KMS-11 (cell line): ENCODE data around the gene TRERF1.

Experiments used
- H2AFZ ChIP-seq: fragments of 200-600 bp; sonication (generic); 2 replicates; pipeline ENCODE4 v1.6.1; 2016; ENCODE audit warnings: antibody characterized with exemption, mixed run types, low read depth
- H3K27ac ChIP-seq: fragments of 200-600 bp; sonication (generic); 2 replicates; pipeline ENCODE4 v1.6.1; 2016; ENCODE audit warnings: mild to moderate bottlenecking, mixed run types
- H3K27me3 ChIP-seq: fragments of 200-600 bp; sonication (generic); 2 replicates; pipeline ENCODE4 v1.6.1; 2017; ENCODE audit warnings: mild to moderate bottlenecking, low read depth, mixed run types, moderate library complexity; ENCODE audit not compliant: insufficient read depth
- H3K36me3 ChIP-seq: fragments of 200-600 bp; sonication (generic); 2 replicates; pipeline ENCODE4 v1.6.1; 2017; ENCODE audit warnings: mild to moderate bottlenecking, mixed run types; ENCODE audit not compliant: insufficient read depth
- H3K4me1 ChIP-seq: fragments of 200-600 bp; sonication (generic); 2 replicates; pipeline ENCODE4 v1.6.1; 2016; ENCODE audit warnings: mild to moderate bottlenecking, low read depth, mixed run types; ENCODE audit not compliant: poor library complexity, severe bottlenecking
- H3K4me2 ChIP-seq: fragments of 200-600 bp; sonication (generic); 2 replicates; pipeline ENCODE4 v1.7.0; 2016; ENCODE audit warnings: mild to moderate bottlenecking, mixed run types
- H3K4me3 ChIP-seq: fragments of 200-600 bp; sonication (generic); IDR thresholded peaks from 2 replicates; pipeline ENCODE4 v1.6.1; 2017; ENCODE audit warnings: low read depth, low read length, mixed read lengths; ENCODE audit not compliant: insufficient read depth
- H3K79me2 ChIP-seq: fragments of 200-600 bp; sonication (generic); 2 replicates; pipeline ENCODE4 v1.6.1; 2016; ENCODE audit warnings: low read depth, mixed run types; ENCODE audit not compliant: insufficient read depth
- H3K9ac ChIP-seq: fragments of 200-600 bp; sonication (generic); 2 replicates; pipeline ENCODE4 v1.6.1; 2016; ENCODE audit warnings: mild to moderate bottlenecking, mixed run types
- H4K20me1 ChIP-seq: fragments of 200-600 bp; sonication (generic); 2 replicates; pipeline ENCODE4 v1.6.1; 2016; ENCODE audit warnings: mild to moderate bottlenecking, mixed run types; ENCODE audit not compliant: insufficient read depth
- TF ChIP-seq, protein P1 (sequence below): fragments of 200-600 bp; sonication (generic); conservative IDR thresholded peaks from 2 replicates; pipeline ENCODE4 v1.6.1; 2017; ENCODE audit warnings: low read depth, mild to moderate bottlenecking, antibody characterized with exemption, low read length, moderate library complexity, mixed read lengths

TRERF1 gene

DNA sequence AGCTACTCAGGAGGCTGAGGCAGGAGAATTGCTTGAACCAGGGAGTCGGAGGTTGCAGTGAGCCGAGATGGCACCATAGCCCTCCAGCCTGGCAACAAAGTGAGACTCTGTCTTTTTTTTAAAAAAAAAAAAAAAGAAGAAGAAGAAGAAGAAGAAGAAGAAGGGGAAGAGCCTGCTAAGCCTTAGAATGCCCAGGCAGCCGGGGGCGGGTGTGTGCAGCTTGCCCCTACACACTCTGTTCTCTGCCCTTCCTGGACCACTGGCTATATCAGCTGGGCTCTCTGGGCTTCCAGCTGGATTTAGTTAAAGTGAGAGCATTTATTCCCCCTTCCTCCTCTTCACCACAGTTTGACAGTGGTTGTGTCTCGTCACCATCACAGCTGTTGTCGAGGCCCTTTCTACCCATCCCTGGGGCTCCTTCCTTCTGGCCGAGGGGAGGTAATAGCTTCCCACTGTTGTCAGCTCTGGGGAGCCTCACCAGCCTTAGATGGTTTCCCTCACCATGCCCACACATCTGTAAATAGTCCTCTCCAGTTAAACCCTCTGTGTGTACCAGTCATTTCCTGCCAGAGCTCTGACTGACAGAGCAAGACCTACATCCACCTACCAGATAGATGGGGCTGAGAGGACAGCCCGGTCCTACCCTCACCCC, 77.6 kb downstream of the TRERF1 start:
- H3K4me1 ChIP-seq, result peaks cover 11% of the 10 kb centered on the region
- no peak overlapping the region for H3K4me3 ChIP-seq
- TF ChIP-seq, protein P1, sequence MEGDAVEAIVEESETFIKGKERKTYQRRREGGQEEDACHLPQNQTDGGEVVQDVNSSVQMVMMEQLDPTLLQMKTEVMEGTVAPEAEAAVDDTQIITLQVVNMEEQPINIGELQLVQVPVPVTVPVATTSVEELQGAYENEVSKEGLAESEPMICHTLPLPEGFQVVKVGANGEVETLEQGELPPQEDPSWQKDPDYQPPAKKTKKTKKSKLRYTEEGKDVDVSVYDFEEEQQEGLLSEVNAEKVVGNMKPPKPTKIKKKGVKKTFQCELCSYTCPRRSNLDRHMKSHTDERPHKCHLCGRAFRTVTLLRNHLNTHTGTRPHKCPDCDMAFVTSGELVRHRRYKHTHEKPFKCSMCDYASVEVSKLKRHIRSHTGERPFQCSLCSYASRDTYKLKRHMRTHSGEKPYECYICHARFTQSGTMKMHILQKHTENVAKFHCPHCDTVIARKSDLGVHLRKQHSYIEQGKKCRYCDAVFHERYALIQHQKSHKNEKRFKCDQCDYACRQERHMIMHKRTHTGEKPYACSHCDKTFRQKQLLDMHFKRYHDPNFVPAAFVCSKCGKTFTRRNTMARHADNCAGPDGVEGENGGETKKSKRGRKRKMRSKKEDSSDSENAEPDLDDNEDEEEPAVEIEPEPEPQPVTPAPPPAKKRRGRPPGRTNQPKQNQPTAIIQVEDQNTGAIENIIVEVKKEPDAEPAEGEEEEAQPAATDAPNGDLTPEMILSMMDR, result no peak
- H3K4me2 ChIP-seq, result no peak overlapping the region
- no peak overlapping the region for H3K27ac ChIP-seq
- no peaks in the 10 kb centered on the region for H3K79me2 ChIP-seq
- H3K27me3 ChIP-seq, result no peaks in the 10 kb centered on the region
- H4K20me1 ChIP-seq, result no peaks in the 10 kb centered on the region
- no peak overlapping the region for H3K9ac ChIP-seq
- no peaks in the 10 kb centered on the region for H3K36me3 ChIP-seq
- no peak overlapping the region for H2AFZ ChIP-seq

DNA sequence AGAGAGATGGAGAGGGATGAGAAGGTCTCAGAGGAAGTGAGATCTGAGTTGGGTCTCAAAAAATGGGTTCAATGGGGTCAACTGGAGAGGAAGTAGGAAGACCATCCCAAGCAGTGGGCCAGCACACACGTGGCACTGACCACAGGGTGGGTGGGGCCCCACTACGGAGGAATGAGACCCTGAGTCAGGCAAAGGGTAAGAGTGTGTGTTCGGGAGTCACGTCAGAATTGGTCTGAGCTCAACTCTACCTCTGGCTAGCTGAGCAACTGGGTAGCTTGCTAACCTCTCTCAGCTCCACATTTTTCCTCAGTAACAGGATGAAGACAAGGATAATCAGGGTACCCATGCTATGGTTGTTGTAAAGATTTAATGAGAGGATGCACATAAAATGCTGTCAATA, 79.0 kb downstream of the TRERF1 start:
- TF ChIP-seq, protein P1, result no peak
- H3K9ac ChIP-seq, result no peak overlapping the region
- H3K27me3 ChIP-seq, result no peaks in the 10 kb centered on the region
- H3K36me3 ChIP-seq, result no peaks in the 10 kb centered on the region
- no peak overlapping the region for H3K4me2 ChIP-seq
- H4K20me1 ChIP-seq, result no peaks in the 10 kb centered on the region
- H2AFZ ChIP-seq, result no peak overlapping the region
- no peak overlapping the region for H3K27ac ChIP-seq
- H3K4me3 ChIP-seq, result no peak overlapping the region
- H3K4me1 ChIP-seq, result peaks cover 13% of the 10 kb centered on the region
- no peaks in the 10 kb centered on the region for H3K79me2 ChIP-seq

DNA sequence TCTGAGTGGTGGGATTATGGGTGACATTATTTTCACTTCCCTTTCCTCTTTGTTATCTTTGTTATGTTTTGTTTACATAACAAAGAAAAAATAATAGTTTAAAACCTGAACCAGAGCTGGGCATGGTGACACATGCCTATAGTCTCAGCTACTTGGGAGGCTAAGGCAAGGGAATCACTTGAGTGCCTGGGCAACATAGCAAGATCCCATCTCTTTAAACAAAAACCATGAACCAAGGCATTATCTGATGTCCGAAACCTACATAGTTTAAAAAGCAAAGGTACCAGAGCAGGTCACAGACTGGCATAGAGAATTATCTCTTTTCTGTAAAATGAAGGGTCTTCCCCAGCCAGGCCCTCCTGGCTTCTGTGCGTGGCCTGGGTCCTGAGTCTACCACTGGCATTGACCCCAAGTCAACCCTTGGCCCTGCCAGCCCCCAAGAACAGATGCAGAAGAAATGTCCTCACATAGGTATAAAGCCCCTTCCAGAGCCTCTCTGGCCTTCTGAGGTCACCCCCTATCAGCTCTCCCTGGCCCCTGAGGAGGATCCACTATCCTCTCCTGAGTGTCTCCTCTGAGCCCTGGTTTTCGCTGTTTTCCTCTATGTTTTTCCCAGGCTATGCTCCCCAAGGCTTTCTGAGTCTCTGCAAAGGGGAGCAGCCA, 81.3 kb downstream of the TRERF1 start:
- Histone ChIP-seq H3K27ac (no peak overlapping the region), H4K20me1 (no peaks in the 10 kb centered on the region), H3K36me3 (no peaks in the 10 kb centered on the region), H3K79me2 (no peaks in the 10 kb centered on the region), H3K9ac (no peak overlapping the region), H3K4me2 (no peak overlapping the region), H2AFZ (no peak overlapping the region), H3K27me3 (no peaks in the 10 kb centered on the region), H3K4me1 (peaks cover 13% of the 10 kb centered on the region), H3K4me3 (no peak overlapping the region)
- TF ChIP-seq, protein P1, result no peak

DNA sequence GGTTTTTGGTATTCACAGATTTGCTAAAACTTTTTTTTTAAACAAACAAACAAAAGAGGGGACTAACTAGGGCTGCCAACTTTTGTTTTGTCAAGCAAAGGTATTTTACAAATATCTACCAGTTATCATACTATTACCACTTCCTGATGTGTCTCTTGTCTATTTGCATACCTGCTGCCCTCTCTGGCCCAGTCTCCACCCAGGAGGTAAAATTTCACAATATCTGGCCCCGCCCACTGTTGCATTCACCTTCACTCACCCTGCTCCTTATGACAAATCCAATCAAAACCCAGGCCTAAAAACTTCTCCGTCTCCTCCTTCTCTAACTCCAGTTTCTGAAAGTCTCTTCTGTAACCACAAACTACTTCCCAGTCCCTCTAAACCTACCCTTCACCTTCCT, 82.2 kb downstream of the TRERF1 start:
- Histone ChIP-seq H3K4me2 (no peak overlapping the region), H3K27me3 (no peaks in the 10 kb centered on the region), H4K20me1 (no peaks in the 10 kb centered on the region), H3K27ac (no peak overlapping the region), H3K4me1 (peaks cover 13% of the 10 kb centered on the region), H3K36me3 (no peaks in the 10 kb centered on the region), H3K9ac (no peak overlapping the region), H3K4me3 (no peak overlapping the region), H2AFZ (no peak overlapping the region), H3K79me2 (no peaks in the 10 kb centered on the region)
- TF ChIP-seq, protein P1, result no peak
